ENCODE results near the gene HES2.

DNA sequence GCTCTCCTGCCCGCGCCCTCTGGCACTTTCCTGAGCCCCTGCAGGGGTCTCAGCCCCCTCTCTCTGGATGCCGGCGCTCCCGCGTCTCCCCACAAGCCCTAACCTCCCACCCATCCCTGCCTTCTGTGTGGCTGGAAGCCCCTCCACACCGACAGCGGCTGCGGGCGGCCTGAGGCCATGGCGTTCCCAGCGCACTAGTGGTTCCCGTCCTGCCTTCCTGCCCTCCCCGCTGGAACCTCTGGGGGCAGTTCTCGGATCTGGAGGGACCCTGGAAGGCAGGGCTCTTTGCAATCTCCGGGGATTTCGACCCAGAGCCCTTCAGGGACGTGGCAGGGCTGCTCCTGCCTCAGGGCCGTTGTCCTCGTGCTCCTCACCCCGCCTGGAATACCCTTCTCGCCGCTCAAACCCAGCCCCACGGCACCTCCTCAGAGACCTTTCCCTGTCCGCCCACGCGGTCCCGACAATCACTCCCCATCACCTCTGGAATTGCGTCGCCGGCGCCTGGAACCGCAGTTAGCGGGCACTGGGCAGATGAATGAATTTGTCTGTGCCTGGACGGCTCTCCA lies 4.4 kb upstream of the HES2 start:
- TF ChIP-seq, protein P1, sequence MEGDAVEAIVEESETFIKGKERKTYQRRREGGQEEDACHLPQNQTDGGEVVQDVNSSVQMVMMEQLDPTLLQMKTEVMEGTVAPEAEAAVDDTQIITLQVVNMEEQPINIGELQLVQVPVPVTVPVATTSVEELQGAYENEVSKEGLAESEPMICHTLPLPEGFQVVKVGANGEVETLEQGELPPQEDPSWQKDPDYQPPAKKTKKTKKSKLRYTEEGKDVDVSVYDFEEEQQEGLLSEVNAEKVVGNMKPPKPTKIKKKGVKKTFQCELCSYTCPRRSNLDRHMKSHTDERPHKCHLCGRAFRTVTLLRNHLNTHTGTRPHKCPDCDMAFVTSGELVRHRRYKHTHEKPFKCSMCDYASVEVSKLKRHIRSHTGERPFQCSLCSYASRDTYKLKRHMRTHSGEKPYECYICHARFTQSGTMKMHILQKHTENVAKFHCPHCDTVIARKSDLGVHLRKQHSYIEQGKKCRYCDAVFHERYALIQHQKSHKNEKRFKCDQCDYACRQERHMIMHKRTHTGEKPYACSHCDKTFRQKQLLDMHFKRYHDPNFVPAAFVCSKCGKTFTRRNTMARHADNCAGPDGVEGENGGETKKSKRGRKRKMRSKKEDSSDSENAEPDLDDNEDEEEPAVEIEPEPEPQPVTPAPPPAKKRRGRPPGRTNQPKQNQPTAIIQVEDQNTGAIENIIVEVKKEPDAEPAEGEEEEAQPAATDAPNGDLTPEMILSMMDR (IDR thresholded peaks at IDR 0.05): no peak
- TF ChIP-seq POLR2AphosphoS5 (IDR thresholded peaks at IDR 0.05): no peak

All from gastroesophageal sphincter (tissue), 3 donors.